Hepatocyte (in vitro differentiated cells): ENCODE data around the gene DGKI. TPM values are rescaled to one million over a fixed set of nuclear protein-coding genes. Genes with fewer than 3 reads are reported as not detected.

Experiments used
- DNase-seq: peaks from one replicate; pipeline ENCODE4 v3.0.0-alpha.2; 2016; ENCODE audit warnings: low spot score
- H2AFZ ChIP-seq: fragments of 200-600 bp; sonication (generic); 2 replicates; pipeline ENCODE4 v1.6.0; 2016; ENCODE audit warnings: antibody characterized with exemption, mild to moderate bottlenecking
- H3K27ac ChIP-seq: fragments of 200-600 bp; sonication (generic); 2 replicates; pipeline ENCODE4 v1.5.1; 2016; ENCODE audit warnings: mild to moderate bottlenecking
- H3K27me3 ChIP-seq: fragments of 200-600 bp; sonication (generic); 2 replicates; pipeline ENCODE4 v1.6.1; 2016
- H3K36me3 ChIP-seq: fragments of 200-600 bp; sonication (generic); replicated peaks from 2 replicates; pipeline ENCODE4 v1.5.1; 2016; ENCODE audit warnings: low read depth; ENCODE audit not compliant: insufficient read depth
- H3K4me1 ChIP-seq: fragments of 200-600 bp; sonication (generic); 2 replicates; pipeline ENCODE4 v1.5.1; 2016; ENCODE audit warnings: mild to moderate bottlenecking, moderate library complexity; ENCODE audit not compliant: insufficient read depth
- H3K4me2 ChIP-seq: fragments of 200-600 bp; sonication (generic); 2 replicates; pipeline ENCODE4 v1.6.0; 2016
- H3K4me3 ChIP-seq: fragments of 200-600 bp; sonication (generic); 2 replicates; pipeline ENCODE4 v1.5.1; 2016; ENCODE audit warnings: mild to moderate bottlenecking
- H3K79me2 ChIP-seq: fragments of 200-600 bp; sonication (generic); 2 replicates; pipeline ENCODE4 v1.6.0; 2017; ENCODE audit warnings: mild to moderate bottlenecking
- H3K9me2 ChIP-seq: fragments of 200-600 bp; sonication (generic); replicated peaks from 2 replicates; pipeline ENCODE4 v1.6.0; 2017; ENCODE audit warnings: mild to moderate bottlenecking; ENCODE audit not compliant: insufficient read depth
- H3K9me3 ChIP-seq: fragments of 200-600 bp; sonication (generic); 2 replicates; pipeline ENCODE4 v1.5.1; 2016; ENCODE audit warnings: low read depth, mild to moderate bottlenecking
- H4K20me1 ChIP-seq: fragments of 200-600 bp; sonication (generic); 2 replicates; pipeline ENCODE4 v1.6.0; 2016; ENCODE audit warnings: mild to moderate bottlenecking; ENCODE audit not compliant: insufficient read depth, poor library complexity, severe bottlenecking
- EZH2 ChIP-seq: fragments of 200-600 bp; sonication (generic); IDR thresholded peaks from 2 replicates; pipeline ENCODE4 v1.6.1; 2016; ENCODE audit warnings: antibody characterized with exemption, mild to moderate bottlenecking, borderline replicate concordance
- EZH2phosphoT487 ChIP-seq: fragments of 200-600 bp; sonication (generic); IDR thresholded peaks from one replicate; pipeline ENCODE4 v1.6.1; 2018; ENCODE audit warnings: antibody characterized with exemption, mild to moderate bottlenecking, low read depth, moderate library complexity; ENCODE audit not compliant: unreplicated experiment, severe bottlenecking
- WGBS: methylation state at CpG from one replicate; pipeline ENCODE4 v1.1.6; 2016; ENCODE audit warnings: low lambda C conversion rate; ENCODE audit errors: missing lambda C conversion rate; 5-methylcytosine and 5-hydroxymethylcytosine counted together
- polyA plus RNA-seq: library from polyadenylated mRNA; unstranded; fragments of >200 nt; fragmentation: Nextera tagmentation; extraction: Ambion mirVana; gene quantifications from 2 replicates; pipeline ENCODE4 v1.2.1, GENCODE V29; 2016
- total RNA-seq: library from RNA; depleted of rRNA; stranded (reverse); fragments of >200 nt; gene quantifications from 2 replicates; pipeline ENCODE4 v1.2.3, GENCODE V29; 2014
- TF ChIP-seq, protein P1 (sequence below): fragments of 200-600 bp; sonication (generic); IDR thresholded peaks from 2 replicates; pipeline ENCODE4 v1.5.1; 2016; ENCODE audit warnings: antibody characterized with exemption, mild to moderate bottlenecking; ENCODE audit not compliant: poor library complexity

DGKI gene
- total and polyA plus RNA-seq, 2 experiments from 2014 or later: 0.47 to 1.8 TPM

DNA sequence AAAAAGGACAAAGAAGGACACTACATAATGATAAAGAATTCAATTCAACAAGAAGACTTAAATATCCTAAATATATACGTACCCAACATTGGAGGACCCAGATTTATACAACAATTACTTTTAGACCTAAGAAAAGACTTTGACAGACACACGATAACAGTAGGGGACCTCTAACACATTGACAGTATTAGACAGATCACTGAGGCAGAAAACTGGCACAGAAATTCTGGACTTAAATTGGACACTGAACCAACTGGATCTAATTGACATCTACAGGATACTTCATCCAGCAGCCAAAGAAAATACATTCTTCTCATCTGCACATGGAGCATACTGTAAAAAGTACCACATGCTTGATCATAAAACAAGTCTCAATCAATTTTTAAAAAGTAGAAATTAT lies 103.8 kb downstream of the DGKI start:
- Histone ChIP-seq H3K27me3 (no peaks in the 10 kb centered on the region), H3K36me3 (no peaks in the 10 kb centered on the region), H3K4me1 (no peaks in the 10 kb centered on the region), H3K4me2 (no peak overlapping the region), H3K79me2 (no peaks in the 10 kb centered on the region), H3K9me3 (no peaks in the 10 kb centered on the region), H3K27ac (no peak overlapping the region), H3K4me3 (no peak overlapping the region), H4K20me1 (no peaks in the 10 kb centered on the region), H3K9me2 (no peaks in the 10 kb centered on the region), H2AFZ (no peak overlapping the region)
- no peak for TF ChIP-seq EZH2
- TF ChIP-seq, protein P1, sequence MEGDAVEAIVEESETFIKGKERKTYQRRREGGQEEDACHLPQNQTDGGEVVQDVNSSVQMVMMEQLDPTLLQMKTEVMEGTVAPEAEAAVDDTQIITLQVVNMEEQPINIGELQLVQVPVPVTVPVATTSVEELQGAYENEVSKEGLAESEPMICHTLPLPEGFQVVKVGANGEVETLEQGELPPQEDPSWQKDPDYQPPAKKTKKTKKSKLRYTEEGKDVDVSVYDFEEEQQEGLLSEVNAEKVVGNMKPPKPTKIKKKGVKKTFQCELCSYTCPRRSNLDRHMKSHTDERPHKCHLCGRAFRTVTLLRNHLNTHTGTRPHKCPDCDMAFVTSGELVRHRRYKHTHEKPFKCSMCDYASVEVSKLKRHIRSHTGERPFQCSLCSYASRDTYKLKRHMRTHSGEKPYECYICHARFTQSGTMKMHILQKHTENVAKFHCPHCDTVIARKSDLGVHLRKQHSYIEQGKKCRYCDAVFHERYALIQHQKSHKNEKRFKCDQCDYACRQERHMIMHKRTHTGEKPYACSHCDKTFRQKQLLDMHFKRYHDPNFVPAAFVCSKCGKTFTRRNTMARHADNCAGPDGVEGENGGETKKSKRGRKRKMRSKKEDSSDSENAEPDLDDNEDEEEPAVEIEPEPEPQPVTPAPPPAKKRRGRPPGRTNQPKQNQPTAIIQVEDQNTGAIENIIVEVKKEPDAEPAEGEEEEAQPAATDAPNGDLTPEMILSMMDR: no peak
- no peak for TF ChIP-seq EZH2phosphoT487
- 93% methylated on average over 2 of the region's 2 CpGs for WGBS
- no peak for DNase-seq

DNA sequence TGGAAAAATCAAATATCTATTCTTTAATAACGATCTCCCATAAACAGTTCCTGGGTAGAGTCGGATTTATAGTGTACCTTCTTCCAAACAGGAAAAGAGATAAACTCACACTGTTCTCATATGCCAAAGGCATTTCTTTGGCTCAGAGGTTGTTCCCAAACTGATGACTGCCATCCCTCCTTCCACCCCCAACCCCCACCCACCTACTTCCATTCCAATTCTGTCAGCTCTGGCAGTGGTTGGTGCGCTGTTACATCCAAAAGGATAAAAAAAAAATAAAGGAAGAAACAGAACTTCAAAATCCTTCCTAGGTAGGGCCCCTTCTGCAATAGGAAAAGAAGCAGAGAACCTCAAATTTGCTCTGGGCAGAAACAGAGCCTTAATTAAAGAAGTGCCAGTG lies 104.7 kb downstream of the DGKI start:
- H3K4me1 ChIP-seq: no peaks in the 10 kb centered on the region
- no peak overlapping the region for H2AFZ ChIP-seq
- H3K4me3 ChIP-seq: no peak overlapping the region
- WGBS: 74% methylated on average over 3 of the region's 3 CpGs
- H3K9me2 ChIP-seq: no peaks in the 10 kb centered on the region
- H4K20me1 ChIP-seq: no peaks in the 10 kb centered on the region
- no peaks in the 10 kb centered on the region for H3K36me3 ChIP-seq
- H3K27me3 ChIP-seq: no peaks in the 10 kb centered on the region
- no peak for TF ChIP-seq EZH2
- TF ChIP-seq, protein P1: no peak
- TF ChIP-seq EZH2phosphoT487: no peak
- H3K79me2 ChIP-seq: no peaks in the 10 kb centered on the region
- DNase-seq: no peak
- no peaks in the 10 kb centered on the region for H3K9me3 ChIP-seq
- H3K4me2 ChIP-seq: no peak overlapping the region
- no peak overlapping the region for H3K27ac ChIP-seq

DNA sequence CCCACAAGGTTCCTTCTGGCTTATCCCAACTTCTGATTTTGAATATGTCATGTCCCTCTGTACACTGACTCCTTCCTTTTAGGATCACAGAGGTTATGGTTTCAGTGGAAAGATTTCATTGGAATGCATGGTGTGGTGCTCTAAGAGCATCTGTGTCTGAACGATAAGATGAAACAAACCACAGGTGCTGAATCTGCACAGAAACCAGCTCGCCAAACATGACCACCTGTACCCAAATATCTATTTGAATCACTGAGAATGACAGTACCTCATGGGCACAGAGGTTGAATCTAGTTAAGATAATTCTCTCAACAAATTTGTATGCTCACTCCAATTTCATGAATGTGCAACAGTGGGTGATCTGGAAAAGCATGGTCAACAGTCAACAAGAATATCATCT lies 105.3 kb downstream of the DGKI start:
- no peaks in the 10 kb centered on the region for H3K79me2 ChIP-seq
- no peak overlapping the region for H3K27ac ChIP-seq
- H4K20me1 ChIP-seq: no peaks in the 10 kb centered on the region
- DNase-seq: no peak
- no peak overlapping the region for H2AFZ ChIP-seq
- no peaks in the 10 kb centered on the region for H3K27me3 ChIP-seq
- H3K36me3 ChIP-seq: no peaks in the 10 kb centered on the region
- no peaks in the 10 kb centered on the region for H3K9me3 ChIP-seq
- no peaks in the 10 kb centered on the region for H3K4me1 ChIP-seq
- 77% methylated on average over 2 of the region's 2 CpGs for WGBS
- TF ChIP-seq, protein P1: no peak
- TF ChIP-seq EZH2phosphoT487 (no peak), EZH2 (no peak)
- no peaks in the 10 kb centered on the region for H3K9me2 ChIP-seq
- H3K4me2 ChIP-seq: no peak overlapping the region
- no peak overlapping the region for H3K4me3 ChIP-seq

DNA sequence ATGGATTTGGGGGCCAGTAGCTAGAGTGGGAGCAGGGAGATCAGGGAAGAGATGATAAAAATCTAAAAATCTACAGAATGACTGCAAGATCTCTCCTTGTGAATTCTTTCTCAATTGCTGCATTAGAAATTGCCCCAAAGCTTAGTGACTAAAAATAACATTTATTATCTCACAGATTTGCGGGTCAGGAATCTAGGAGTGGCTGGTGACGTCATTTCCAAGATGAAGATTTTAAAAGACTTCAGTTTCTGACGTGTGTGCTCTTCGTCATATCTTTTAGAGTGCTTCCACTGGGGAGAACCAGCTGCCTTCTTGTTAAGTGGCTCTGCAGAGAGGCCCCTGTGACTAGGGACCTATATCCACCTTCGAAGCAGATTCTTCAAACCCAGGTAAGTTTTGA lies 112.6 kb downstream of the DGKI start:
- peak; percentile 5 for DNase-seq
- Histone ChIP-seq H3K9me3 (no peaks in the 10 kb centered on the region), H3K4me3 (no peak overlapping the region), H2AFZ (no peak overlapping the region), H3K27ac (no peak overlapping the region), H4K20me1 (no peaks in the 10 kb centered on the region), H3K4me2 (no peak overlapping the region), H3K9me2 (no peaks in the 10 kb centered on the region), H3K79me2 (no peaks in the 10 kb centered on the region), H3K27me3 (no peaks in the 10 kb centered on the region), H3K4me1 (no peaks in the 10 kb centered on the region), H3K36me3 (no peaks in the 10 kb centered on the region)
- 58% methylated on average over 5 of the region's 5 CpGs for WGBS
- TF ChIP-seq EZH2 (no peak), EZH2phosphoT487 (no peak)
- TF ChIP-seq, protein P1: no peak
